Hematopoietic multipotent progenitor cell treated with erythropoietin and hydrocortisone succinate and interleukin-3 and kit ligand, for 8 days (in vitro differentiated cells): ENCODE measurements around the gene GALE.
A peak's percentile ranks its signal among the peaks of the same experiment; 100 is the strongest.
"Not testable (repeated sequence)": the region's sequence is repeated elsewhere in the genome, so short reads cannot be mapped to it uniquely, and the experiment has no call there.

Experiments used
- DNase-seq: peaks from one replicate; pipeline ENCODE4 v3.0.0-alpha.2; 2015

GALE gene

DNA sequence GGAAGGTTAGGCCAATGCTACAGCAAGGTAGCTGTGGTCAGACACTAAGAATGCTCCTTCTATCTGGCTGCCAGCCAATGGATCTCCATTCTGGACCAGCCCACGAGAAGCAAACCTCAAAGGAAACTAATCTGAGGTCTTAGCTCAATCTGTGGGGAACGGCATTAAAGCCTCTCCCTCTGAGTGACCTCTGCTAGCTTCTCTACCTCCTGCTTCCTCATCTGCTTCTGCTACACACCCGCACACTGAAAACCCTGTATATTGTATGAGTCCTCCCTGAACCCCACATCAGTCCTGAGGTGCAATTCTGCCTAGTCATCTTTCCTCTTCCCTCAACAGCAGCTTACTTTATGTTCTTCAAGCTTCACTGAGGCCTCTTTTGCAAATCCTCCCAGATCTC is 6.9 kb upstream of the GALE start:
- no peak for DNase-seq

DNA sequence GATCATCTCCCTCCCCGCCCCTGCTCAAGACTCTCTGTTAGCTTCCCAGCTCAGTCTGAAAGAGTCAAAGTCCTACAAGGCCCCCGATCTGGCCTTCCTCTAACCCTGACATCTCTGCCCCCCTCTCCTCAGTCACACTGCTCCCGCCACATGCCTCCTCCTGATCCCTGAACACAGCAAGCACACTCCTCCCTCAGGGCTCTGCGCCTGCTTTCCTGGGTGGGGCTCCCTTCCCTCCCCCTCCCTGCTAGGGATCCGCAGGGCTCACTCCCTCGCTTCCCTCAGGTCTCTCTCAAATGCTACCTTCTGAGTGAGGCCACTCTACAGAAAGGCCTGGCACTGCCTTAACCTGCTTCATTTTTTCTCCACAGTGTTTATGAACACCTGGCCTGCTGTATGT is 5.7 kb upstream of the GALE start:
- no peak for DNase-seq

DNA sequence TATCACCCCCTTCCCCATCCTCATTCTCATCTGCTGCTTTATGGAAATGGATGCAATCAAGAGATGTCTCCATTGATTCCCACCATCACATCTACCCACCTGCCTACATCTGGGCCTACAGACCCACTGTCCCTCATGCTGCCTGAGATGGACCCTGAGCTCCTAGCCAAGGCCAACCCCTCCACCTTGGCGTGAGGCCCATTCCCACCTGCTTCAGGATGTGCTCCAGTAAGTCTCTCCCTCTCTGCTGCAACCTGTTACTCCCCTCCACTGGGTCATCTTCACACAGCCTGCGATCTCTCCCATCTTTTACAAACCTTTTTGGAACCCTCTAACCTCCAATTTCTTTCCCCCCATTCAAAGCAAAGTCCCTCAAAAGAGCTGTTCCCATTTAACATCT is 4.5 kb upstream of the GALE start:
- DNase-seq: no peak

DNA sequence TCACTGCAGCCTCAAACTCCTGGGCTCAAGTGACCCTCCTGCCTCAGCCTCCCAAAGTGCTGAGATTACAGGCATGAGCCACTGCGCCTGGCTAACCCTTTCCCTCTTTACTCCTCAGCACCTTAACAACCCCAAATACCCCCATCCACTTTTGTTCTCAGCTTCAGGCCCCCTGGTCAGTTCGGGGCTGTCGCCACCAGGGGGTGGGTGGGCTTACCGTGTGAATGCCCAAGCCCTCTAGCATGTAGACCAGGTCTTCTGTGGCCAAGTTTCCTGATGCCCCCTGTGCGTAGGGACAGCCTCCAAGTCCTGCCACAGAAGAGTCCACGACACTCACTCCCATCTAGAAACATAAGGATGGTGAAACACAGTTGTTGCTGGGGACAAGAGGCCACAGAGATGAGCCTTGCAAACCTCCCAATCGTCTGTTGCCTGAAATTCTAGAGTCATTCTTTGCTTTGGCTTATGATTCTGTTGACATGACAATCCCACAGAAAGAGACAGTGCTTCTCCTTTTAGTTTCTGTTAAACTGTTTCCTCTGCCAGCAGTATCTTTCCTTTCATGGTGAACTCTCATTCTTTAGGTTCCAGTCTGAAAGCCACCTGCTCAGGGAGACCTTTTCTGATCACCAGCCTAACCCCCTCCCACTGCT is 3.8 kb upstream of the GALE start:
- no peak for DNase-seq

DNA sequence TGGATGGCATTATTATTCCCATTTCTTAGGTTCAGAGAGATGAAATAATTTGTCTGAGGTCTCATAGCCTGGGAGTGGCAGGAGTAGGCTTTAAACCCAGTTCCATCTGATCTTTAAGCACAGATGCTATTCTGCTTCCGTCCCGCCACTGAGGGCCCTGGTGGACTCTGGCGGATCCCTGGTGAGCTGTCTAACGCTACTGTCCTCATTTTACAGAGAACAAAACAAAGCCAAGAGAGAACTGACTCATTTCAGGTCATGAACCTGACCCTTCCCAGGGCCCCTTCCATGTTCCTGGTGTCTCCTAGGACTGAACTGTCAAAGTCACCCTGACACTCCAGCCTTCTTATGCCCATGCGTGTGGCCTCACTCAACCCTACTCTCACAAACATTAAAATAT is 3.1 kb upstream of the GALE start:
- DNase-seq: no peak

DNA sequence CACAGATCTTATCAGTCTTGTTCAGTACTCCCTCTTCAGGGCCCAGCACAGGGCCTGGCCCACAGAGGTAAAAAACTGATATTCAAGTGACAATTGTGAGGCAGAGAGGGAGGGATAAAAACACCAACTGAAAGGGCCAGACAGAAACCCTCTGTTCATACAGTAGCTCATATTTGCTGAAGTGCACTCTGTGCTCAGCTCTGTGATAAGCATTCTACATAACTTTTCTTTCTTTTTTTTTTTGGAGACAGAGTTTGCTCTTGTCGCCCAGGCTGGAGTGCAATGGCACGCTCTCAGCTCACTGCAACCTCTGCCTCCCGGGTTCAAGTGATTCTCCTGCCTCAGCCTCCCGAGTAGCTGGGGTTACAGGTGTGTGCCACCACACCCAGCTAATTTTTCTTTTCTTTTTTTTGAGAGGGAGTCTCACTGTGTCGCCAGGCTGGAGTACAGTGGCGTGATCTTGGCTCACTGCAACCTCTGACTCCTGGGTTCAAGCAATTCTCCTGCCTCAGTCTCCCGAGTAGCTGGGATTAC is 2.3 kb upstream of the GALE start:
- DNase-seq: not testable (repeated sequence)

DNA sequence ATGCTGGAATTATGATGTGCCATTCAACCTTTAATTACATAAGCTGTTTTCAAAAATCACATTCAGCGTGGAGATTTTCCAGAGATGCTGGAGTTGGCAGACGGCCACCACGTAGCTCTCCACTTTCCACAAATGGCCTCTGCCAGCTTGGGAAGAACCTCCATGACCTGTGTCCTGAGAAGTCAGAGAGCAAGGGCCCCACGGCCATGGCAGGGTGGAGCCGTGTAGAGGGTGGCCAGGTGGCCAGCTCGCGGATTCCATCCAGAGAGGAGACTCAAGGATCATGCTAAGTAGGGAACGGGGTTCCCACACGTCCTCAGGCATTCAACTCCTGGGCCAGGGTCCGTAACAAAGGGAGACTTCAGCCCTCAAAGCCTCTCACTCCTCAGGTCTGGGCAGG is 1.3 kb upstream of the GALE start:
- DNase-seq: no peak

DNA sequence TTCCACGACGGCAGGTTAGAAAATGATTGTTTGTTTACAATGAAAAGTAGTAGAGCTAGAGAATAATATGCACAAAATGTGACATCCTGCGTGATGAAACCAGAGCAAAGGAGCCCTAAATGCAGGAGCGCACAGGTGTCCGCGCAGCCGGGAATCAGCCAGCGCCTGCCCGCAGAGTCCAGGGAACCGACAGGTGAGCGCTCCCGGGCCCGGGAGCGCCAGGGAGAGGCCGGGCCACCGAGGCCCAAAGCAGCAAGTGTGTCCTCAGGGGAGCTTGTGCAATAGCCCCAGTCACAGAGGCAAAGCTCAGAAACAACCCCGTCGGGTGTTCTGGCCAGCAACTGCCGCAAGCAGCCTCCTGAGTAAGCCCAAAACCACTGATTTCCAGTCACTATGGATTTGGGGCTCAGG is 789 bp upstream of the GALE start:
- DNase-seq: no peak

DNA sequence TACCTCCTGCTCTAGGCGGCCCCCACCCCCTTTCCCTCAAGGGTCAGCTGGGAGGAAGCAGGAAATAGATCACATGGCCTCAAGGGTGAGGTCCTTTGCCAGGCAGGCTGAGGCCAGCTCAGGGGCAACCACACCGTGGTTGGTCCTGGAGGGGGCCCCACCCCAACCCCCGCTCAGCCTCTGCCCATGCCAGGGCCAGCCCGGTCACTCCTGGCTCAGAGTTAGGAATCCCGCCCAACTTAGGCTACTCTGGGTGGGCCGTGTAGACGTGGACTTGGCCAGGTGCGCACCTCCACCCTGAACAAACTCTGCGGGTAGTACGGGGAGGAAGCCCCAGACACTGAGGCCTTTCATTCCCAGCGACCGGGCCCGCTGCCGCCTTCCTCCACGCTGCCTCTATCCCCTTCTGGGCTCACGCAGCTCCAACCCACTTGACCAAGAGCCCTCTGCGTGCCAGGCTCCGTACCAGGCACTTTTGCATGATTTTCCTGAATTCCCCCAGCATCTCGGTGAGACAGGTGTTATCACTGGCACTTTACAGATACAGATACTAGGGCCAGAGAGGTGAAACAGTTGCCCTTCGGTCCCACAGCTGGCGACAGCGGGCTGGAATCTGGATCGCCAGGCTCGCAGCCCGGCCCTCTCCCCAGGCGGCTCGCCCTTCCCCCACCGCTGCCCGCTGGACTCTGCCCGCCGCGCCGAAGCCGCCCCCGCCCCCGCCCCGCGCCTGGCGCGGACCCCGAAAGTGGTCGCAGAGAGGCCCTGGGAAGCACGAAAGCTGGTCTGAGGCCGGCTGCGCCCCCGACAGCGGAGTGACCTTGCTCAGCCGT is 769 bp downstream of the GALE start:
- peak; percentile 68 for DNase-seq

DNA sequence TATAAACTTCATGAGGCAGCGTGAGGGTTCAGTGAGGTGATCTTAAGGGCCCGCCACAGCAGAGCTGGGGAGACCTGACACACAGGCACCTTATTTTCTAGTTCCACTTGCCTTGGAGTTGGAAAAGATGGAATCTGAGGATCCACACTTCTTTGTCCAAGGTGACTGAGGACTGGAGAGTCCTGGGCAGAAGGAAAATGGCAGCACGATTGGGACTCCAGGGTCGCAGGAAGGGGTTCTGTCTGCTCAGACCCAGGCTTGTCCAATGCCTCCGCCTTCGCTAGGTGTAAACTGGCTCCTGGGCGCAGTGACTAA is 1.3 kb downstream of the GALE start:
- DNase-seq: no peak

DNA sequence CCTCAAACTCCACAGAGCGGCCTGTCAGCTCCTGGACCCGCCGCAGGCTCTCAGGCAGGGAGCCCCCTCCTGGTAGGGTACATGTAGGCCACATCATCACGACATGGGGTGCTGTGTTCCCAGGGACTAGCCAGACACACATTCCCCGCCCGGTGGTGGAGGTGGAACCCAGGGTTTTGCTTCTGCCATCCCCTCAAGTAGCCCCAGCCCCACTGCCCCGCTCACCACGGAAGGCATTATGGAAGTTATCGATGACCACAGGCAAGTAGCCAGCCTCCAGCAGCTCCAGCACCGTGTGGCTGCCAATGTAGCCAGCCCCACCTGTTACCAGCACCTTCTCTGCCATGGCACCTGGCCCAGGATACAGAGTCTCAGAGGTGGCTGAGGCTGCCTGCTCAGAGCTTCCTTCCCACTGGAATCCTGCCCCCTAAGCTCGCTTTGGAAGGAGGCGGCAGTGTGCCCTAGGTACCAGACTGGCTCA is 1.9 kb downstream of the GALE start:
- no peak for DNase-seq

DNA sequence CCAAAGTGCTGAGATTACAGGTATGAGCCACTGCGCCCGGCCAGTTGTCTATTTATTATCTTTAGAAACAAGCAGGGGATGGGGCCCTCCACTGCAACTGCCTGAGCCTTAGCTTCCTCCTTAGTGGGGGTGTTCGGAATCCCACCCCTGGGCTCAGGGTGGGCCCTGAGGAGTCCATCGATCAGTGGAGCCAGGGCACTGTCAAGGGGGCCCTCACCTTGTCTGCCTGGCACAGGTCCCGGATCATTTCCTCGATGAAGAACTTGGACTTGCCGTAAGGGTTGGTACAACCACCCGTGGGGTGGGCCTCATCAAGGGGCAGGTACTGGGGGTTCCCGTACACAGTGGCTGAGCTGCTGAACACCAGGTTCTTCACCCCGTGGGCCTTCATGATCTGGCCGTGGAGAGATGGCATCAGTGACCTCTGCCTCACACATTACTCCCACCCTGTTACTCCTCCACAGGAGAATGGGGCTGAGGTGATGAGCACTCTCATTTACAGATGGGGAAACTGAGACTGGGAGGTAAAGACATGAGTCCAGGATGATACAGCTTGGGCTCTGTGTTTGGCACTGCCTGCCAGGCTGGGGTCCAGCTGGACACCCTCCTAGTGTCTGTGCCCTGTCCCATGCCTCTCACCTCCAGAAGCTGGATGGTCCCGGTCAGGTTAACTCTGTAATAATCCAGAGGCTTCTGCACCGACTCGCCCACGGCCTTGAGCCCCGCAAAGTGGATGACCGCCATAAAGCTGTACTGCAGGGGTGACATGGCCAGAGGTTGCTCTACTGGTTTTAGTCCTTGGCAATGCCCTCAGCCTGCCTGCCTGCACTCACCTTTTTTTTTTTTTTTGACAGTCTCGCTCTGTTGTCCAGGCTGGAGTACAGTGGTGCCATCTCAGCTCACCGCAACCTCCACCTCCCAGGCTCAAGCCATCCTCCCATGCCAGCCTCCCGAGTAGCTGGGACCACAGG is 2.8 kb downstream of the GALE start:
- DNase-seq: no peak

DNA sequence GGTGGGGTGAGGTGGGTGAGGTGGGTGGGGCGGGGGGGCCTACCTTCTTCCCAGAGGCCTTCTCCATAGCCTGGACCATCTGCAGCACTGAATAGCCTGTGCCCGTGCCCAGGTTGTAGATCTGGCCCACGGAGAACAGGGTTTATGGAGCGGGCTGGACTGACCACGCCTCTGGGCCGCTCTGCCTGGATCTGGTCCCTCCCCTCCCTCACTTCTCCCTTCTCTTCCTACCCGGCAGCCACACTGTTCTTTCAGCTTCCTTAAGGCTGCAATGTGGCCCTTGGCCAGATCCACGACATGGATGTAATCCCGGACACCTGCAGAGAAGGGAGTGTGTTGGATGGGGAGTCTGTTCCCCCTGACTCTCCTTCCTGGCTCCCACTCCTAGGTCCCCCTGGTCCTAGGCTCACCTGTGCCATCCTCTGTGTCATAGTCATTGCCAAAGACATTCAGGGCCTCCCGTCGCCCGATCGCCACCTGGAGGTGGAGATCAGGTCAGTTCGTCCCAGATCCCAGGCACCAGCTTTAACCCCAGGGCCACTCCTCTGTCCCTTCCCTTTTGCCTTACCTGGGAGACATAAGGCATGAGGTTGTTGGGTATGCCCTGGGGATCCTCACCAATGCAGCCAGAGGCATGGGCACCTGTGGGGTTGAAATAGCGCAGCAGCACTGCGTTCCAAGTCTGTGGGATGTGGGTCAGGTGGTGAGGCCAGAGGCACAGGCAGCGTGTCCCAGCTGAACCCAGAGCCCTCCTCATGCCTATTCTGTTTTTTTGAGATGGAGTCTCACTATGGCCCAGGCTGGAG is 3.9 kb downstream of the GALE start:
- no peak for DNase-seq

DNA sequence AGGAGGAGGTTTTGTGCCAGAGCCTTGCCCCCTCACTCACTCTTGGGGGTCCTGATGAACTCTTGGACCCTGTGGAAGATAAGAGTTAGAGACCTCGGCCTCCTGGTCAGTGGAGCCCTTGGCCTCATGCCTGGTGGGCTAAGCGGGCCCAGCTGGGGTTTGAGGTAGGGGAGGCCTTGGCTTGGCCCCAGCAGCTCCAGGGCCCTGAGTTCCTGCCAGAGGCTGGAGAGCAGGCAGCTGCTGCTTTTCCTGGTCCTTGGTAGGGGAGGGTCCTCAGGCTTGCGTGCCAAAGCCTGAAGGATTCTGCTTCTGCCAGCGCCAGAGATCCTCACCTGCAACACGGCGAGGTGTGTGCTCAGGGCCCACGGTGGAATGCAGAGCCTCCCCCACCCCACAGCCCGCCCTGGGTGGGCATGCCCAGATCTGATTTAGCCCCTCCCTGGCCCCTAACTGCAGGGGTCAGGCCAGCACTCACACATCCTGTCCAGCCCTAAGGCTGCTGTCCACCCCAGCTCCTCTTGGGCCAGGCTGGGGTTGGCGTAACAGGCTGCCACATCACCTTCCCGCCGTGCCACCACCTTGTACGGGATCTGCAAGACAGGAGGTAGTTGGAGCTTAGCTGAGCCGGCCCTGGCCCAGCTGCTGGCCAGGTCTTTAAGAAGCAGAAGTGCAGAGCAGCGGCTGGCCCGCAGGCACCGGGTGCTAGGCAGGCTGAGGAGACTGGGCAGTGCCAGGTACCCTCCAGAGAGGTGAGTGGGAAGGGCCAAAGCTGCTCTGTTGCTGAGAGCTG is 4.7 kb downstream of the GALE start:
- DNase-seq: no peak

DNA sequence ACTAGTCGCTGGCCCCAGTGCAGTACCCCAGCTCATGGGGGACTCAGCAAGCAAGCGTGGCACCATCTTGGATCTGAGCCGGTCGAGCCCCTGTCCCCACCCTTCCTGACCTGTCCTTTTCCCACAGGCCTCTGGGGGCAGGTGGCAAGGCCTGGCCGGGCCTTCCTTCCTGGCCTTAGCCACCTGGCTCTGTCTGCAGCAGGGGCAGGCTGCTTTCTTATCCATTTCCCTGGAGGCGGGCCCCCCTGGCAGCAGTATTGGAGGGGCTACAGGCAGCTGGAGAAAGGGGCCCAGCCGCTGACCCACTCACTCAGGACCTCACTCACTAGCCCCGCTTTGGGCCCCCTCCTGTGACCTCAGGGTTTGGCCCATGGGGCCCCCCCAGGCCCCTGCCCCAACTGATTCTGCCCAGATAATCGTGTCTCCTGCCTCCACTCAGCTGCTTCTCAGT is 5.8 kb downstream of the GALE start:
- DNase-seq: not testable (repeated sequence)

DNA sequence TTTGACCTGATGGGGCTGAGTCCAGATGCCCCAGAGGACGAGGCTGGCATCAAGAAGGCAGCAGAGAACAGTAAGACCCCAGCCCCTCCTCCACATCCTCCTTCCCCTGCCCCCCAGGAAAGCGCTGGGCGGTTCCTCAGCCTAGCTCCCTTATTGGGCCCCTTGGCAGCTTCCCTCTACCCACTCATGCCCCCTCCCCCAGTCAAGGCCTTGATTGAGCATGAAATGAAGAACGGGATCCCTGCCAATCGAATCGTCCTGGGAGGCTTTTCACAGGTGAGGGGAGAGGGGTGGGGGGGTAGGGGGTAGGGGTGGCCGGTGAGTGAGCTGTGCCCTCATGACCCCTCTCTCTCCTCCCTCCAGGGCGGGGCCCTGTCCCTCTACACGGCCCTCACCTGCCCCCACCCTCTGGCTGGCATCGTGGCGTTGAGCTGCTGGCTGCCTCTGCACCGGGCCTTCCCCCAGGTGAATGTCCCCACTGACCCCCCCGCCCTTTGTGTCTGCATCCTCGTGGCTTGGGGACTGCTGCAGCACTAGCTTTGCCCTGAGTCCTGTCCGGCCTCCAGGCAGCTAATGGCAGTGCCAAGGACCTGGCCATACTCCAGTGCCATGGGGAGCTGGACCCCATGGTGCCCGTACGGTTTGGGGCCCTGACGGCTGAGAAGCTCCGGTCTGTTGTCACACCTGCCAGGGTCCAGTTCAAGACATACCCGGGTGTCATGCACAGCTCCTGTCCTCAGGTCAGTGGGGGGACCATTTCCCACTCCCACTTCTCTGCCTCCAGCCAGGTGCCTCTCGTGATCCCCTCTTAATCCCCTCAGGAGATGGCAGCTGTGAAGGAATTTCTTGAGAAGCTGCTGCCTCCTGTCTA is 6.5 kb downstream of the GALE start:
- no peak for DNase-seq

DNA sequence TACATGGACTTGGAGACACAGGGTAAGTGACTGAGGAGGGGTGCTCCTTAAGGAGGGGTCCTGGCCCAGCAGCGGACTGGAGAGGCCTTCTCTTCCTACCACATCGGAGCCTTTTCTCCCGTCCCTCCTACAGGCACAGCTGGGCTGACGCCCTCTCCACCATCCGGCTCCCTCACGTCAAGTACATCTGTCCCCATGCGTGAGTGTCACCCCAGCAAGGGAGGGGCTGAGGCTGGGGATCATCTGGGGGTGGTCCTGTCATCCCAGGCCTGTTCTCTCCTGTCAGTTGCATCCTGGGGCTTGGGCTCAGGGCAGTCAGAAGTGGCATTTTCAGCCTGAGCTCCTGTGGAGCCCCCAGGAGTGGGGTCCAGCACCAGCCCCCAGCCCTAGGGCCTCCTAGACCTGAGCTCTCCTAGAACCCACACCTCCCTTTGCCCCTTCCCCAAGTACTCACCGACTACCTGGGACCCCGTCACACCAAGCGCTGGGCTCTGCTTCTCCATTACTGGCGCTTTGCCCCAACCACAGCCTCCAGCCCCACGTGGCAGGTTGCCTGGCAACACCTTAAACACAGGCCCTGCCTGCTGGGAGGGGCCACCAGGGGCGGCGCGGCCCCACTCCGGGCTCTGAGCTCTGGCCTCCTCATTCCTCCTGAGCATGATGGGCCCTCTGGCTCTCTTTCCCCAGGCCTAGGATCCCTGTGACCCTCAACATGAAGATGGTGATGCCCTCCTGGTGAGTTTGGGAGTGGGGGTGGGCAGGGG is 7.4 kb downstream of the GALE start:
- DNase-seq: peak; percentile 90

DNA sequence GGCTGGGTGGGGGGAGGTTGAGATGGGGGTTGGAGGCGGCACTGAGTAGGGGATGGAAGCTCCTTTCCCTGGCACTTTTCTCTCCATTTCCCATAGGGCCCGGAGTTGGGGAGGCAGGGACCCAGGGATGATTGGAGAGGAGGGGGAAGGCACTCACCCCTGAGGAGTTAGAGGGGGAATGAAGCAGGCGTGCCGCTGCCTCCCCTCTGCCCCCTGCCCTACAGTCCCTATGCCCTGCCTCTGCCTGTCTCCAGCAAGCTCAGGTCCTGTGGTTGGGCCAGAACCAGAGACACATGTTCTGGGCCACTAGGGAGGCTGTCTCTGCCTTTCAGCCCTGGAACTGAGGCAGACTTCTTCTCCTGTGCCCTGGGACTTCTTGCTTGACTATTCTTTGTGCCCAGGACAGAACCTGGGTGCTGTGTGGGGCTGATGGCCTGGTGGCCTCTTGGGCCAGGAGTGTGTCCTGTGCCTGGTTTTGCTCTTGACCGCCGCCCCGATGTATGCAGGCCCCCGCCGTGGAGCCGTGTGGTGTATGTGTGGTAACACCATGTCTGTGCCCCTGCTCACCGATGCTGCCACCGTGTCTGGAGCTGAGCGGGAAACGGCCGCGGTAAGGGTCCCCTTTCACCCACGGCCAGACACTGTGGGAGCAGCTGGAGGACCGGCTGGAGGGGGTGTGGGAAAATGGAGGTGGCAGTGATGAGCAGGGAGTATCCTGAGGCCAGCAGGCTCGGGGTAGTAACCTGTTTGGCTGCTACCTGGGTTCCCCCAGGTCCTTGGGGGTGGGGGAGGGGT is 8.2 kb downstream of the GALE start:
- DNase-seq: no peak
